ENCODE results near the gene LAMTOR5.
"Not testable (repeated sequence)": the region's sequence is repeated elsewhere in the genome, so short reads cannot be mapped to it uniquely, and the experiment has no call there.

The LAMTOR5 gene

DNA sequence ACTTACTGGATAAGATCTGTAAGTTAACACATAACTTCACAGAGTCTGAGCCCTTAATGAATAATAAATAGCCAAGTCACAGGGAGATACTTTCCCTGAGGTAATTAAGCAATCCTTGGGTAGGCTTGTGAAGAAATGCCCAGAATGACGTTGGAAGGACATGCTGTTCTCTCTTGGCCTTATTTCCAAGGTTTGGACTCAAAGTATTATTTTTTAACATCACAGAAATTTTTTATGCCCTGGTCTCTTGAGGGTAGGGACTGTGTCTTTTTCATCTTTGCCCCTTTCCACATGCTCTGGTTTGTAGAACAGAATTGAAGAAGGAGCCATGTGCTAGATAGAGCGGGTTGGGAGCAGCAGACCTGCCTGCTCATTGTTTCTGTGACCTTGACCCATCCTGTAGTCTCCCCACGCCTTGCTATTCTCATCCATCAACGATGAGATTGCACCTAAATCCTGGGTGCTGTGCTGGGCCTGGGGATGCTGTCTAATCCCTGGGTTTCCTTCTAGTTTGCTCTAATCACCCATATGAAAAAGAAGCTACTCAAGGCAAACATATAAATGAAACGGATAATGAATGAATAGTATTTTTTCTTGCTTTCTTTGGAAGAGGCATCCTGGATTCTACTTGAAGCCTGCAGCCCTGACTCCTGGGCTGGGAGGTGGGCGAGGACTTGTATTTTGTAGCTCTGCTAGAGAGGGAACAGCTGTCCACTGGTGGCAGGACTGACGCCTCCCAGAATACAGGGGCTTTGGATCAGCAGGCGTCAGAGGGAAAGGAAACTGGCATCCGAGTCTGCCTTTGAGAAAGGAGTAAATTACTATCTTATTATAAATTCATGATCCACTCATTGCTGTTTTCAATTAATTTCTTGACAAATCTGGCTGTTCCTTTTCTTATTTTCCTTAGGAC is 17.5 kb upstream of the LAMTOR5 start:
- ChIA-PET POLR2A (interaction anchor here (0.5 kb wide), 1 partner anchor 25 kb away, joined by 11 read pairs; no protein-coding TSS in a partner anchor), CTCF (interaction anchor here (1.5 to 1.8 kb wide), 2 partner anchors 13 to 36 kb away, joined by 4 to 5 read pairs; no protein-coding TSS in a partner anchor)
- DNase-seq (ENCODE audit: extremely low spot score), result no peak
- TF ChIP-seq, protein P1, sequence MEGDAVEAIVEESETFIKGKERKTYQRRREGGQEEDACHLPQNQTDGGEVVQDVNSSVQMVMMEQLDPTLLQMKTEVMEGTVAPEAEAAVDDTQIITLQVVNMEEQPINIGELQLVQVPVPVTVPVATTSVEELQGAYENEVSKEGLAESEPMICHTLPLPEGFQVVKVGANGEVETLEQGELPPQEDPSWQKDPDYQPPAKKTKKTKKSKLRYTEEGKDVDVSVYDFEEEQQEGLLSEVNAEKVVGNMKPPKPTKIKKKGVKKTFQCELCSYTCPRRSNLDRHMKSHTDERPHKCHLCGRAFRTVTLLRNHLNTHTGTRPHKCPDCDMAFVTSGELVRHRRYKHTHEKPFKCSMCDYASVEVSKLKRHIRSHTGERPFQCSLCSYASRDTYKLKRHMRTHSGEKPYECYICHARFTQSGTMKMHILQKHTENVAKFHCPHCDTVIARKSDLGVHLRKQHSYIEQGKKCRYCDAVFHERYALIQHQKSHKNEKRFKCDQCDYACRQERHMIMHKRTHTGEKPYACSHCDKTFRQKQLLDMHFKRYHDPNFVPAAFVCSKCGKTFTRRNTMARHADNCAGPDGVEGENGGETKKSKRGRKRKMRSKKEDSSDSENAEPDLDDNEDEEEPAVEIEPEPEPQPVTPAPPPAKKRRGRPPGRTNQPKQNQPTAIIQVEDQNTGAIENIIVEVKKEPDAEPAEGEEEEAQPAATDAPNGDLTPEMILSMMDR (IDR thresholded peaks at IDR 0.05; ENCODE audit: control extremely low read depth, extremely low read depth, low read depth, missing control alignments), result no peak

DNA sequence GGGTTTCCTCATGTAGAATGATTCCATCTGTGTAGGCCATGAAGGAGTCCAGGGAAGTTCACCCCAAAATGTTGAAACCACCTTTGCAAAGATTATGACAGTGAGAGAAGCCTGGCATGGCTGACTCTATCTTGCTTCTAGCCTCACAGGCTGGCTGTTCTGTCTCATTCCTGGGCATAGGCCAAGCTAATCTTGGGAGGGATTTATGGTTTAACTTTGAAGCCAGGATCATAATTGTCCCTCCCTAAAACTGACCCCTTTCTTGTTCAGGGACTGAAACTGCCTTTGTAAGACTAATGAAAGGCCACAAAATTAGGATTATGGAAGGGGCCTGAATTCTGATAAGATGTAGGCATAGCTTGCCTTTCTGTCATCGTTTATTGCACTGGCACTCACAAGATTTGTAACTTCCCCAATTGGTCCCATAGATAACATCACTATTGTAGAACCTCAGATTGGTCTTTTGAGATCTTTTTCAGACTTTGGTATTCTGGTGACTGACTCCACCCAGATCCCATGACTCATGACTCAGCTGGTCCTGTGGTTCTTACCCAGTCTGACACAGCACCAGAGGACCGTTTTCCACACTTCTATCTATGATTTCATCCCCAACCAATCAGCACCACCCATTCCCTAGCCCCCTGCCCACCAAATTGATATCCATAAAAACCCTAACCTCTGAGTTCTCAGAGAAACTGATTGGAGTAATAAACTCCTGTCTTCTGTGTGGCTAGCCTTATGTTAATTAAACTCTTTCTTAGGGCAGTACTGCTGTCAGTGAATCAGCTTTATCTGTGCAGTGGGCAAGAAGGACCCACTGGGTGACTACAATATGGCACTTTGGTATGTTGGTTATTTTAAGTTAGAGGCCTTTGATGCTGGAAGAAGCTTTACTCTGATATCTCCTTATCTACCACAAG is 13.6 kb upstream of the LAMTOR5 start:
- TF ChIP-seq, protein P1 (IDR thresholded peaks at IDR 0.05; ENCODE audit: control extremely low read depth, extremely low read depth, low read depth, missing control alignments), result no peak
- POLR2A ChIA-PET, result no interaction called here
- CTCF ChIA-PET, result interaction anchor here (1.3 to 5.3 kb wide), 4 partner anchors 8 to 82 kb away, joined by 4 to 34 read pairs (median 11); partner anchors contain the start of gene RBM15
- DNase-seq (ENCODE audit: extremely low spot score), result no peak

- CTCF ChIA-PET, result interaction anchor here (1.3 to 5.3 kb wide), 4 partner anchors 8 to 81 kb away, joined by 4 to 34 read pairs (median 11); partner anchors contain the start of gene RBM15
- POLR2A ChIA-PET, result no interaction called here
- DNase-seq (ENCODE audit: extremely low spot score), result no peak
- TF ChIP-seq, protein P1 (IDR thresholded peaks at IDR 0.05; ENCODE audit: control extremely low read depth, extremely low read depth, low read depth, missing control alignments), result no peak
Observed at GRCh38 chr1:110420023-110420662, 12.6 kb upstream of the LAMTOR5 start.

GRCh38 chr1:110418729-110419128 is 11.2 kb upstream of the LAMTOR5 start:
- DNase-seq (ENCODE audit: extremely low spot score), result no peak
- ChIA-PET CTCF (interaction anchor here (0.8 to 5.3 kb wide), 3 partner anchors 6 to 41 kb away, joined by 3 to 34 read pairs (median 3); no protein-coding TSS in a partner anchor), POLR2A (no interaction called here)
- TF ChIP-seq, protein P1 (IDR thresholded peaks at IDR 0.05; ENCODE audit: control extremely low read depth, extremely low read depth, low read depth, missing control alignments), result no peak

DNA sequence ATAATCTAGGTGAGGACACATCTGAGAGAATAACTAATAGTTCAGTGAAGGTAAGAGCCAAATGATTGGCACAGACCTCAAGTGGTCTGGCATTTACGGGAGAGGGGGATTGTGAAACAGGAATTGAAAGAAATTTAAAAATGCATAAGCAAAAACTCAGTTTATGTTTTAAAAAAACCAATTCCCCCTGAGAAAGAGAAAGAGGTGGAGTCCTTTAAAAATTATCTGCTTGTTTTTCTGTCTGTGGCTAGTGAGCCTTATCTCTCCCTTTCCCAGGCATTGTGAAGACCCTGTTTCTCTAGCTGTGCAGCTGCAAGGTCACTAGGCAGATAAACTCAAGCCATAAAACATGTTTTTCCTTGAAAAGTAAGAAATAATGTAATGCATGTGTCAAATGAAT is 5.6 kb upstream of the LAMTOR5 start:
- DNase-seq (ENCODE audit: extremely low spot score); POLR2A ChIA-PET: not testable (repeated sequence)

GRCh38 chr1:110412576-110412975 is 5.1 kb upstream of the LAMTOR5 start:
- POLR2A ChIA-PET, result no interaction called here
- CTCF ChIA-PET, result interaction anchor here (0.5 to 10.0 kb wide), 44 partner anchors 9 to 368 kb away, joined by 3 to 135 read pairs (median 5); partner anchors contain the start of genes KCNC4 and RBM15
- DNase-seq (ENCODE audit: extremely low spot score), result peak; percentile 64
- TF ChIP-seq, protein P1 (IDR thresholded peaks at IDR 0.05; ENCODE audit: control extremely low read depth, extremely low read depth, low read depth, missing control alignments), result peak; percentile 64

More for the DNA sequence above, 5.6 kb upstream of the LAMTOR5 start:
- CTCF ChIA-PET, result interaction anchor here (0.5 to 10.0 kb wide), 41 partner anchors 8 to 368 kb away, joined by 3 to 135 read pairs (median 5); partner anchors contain the start of genes KCNC4 and RBM15

All from GM10248 (cell line).